Measurements from ENCODE around the gene CAMK1G. TPM values are rescaled to one million over a fixed set of nuclear protein-coding genes. Genes with fewer than 3 reads are reported as not detected.

The CAMK1G gene
- polyA plus RNA-seq, 1 of the 3 experiments (the other 2 are of a cell fraction), result 15.1 TPM

GRCh38 chr1:209659909-209660308 lies 76.4 kb downstream of the CAMK1G start:
- POLR2A ChIA-PET, result no interaction called here
- Histone ChIP-seq H3K9ac (no peak overlapping the region; the same call in 1 of the 2 replicates), H2AFZ (ENCODE audit: low read depth) (peak overlapping the region; percentile 42; the same call in 1 of the 2 replicates), H3K36me3 (replicated peaks in 1 of 2; ENCODE audit: control insufficient read depth in 1 of 2, insufficient read depth in 2 of 2, low read length in 1 of 2) (no peaks in the 10 kb centered on the region), H3K27ac (ENCODE audit: low read depth in 2 of 2, low read length in 1 of 2) (peak overlapping the region in 1 of 2 experiments; percentile 68; a peak in 2 of 4 replicates), H3F3A (replicated peaks; ENCODE audit: insufficient read depth) (no peaks in the 10 kb centered on the region), H3K9me2 (no peaks in the 10 kb centered on the region), H3K79me2 (ENCODE audit: insufficient read depth) (no peaks in the 10 kb centered on the region), H3K4me1 (ENCODE audit: control insufficient read depth in 1 of 2, insufficient read depth in 2 of 2, low read depth in 1 of 2, low read length in 1 of 2) (peaks cover 0 to 17% of the 10 kb centered on the region in 2 experiments; a peak in 1 of 4 replicates), H3K4me2 (peak overlapping the region; percentile 18; the same call in 1 of the 2 replicates), H3K4me3 (ENCODE audit: low read depth in 2 of 2, low read length in 1 of 2) (no peak overlapping the region), H3K27me3 (ENCODE audit: insufficient read depth) (no peaks in the 10 kb centered on the region), H3K9me3 (no peaks in the 10 kb centered on the region), H4K20me1 (ENCODE audit: insufficient read depth) (no peaks in the 10 kb centered on the region)
- CTCF ChIA-PET, result interaction anchor here (1.0 to 2.7 kb wide), 2 partner anchors 33 to 90 kb away, joined by 3 to 11 read pairs; no protein-coding TSS in a partner anchor
- WGBS (ENCODE audit: low lambda C conversion rate), result 28% methylated on average over 5 of the region's 5 CpGs
- DNase-seq, result no peak
- TF ChIP-seq EP300 (IDR thresholded peaks at IDR 0.05; ENCODE audit: borderline replicate concordance in 1 of 2, low read depth in 1 of 2, low read length in 1 of 2) (peak in 1 of 2 experiments; percentile 49; a peak in 1 of 4 replicates), NFIC (IDR thresholded peaks at IDR 0.05; ENCODE audit: borderline replicate concordance) (peak; percentile 15; the same call in 1 of the 2 replicates), TCF12 (IDR thresholded peaks at IDR 0.05) (peak; percentile 42; the same call in 1 of the 2 replicates), PBX3 (IDR thresholded peaks at IDR 0.05) (0 out of 2 replicates have a peak, but pooled peaks have one; percentile 33), ELF1 (IDR thresholded peaks at IDR 0.05) (no peak), FOSL2 (IDR thresholded peaks at IDR 0.05; ENCODE audit: borderline replicate concordance, low read depth) (peak; percentile 10; the same call in 1 of the 2 replicates), NRF1 (IDR thresholded peaks at IDR 0.05; ENCODE audit: low read depth, low read length) (no peak), JUND (IDR thresholded peaks at IDR 0.05) (no peak), GABPA (IDR thresholded peaks at IDR 0.05; ENCODE audit: low read depth) (no peak), RXRA (IDR thresholded peaks at IDR 0.05; ENCODE audit: borderline replicate concordance, low read depth) (peak; percentile 68; the same call in 1 of the 2 replicates), POLR2AphosphoS5 (IDR thresholded peaks at IDR 0.05; ENCODE audit: low read depth, low read length) (no peak)

- Histone ChIP-seq H3K27ac (ENCODE audit: low read depth in 2 of 2, low read length in 1 of 2) (no peak overlapping the region), H3K4me1 (ENCODE audit: control insufficient read depth in 1 of 2, insufficient read depth in 2 of 2, low read depth in 1 of 2, low read length in 1 of 2) (peaks cover 0 to 17% of the 10 kb centered on the region in 2 experiments; a peak in 1 of 4 replicates), H3K79me2 (ENCODE audit: insufficient read depth) (no peaks in the 10 kb centered on the region), H3K36me3 (replicated peaks in 1 of 2; ENCODE audit: control insufficient read depth in 1 of 2, insufficient read depth in 2 of 2, low read length in 1 of 2) (no peaks in the 10 kb centered on the region), H4K20me1 (ENCODE audit: insufficient read depth) (no peaks in the 10 kb centered on the region), H3K27me3 (ENCODE audit: insufficient read depth) (no peaks in the 10 kb centered on the region), H3K9ac (no peak overlapping the region), H3K4me3 (ENCODE audit: low read depth in 2 of 2, low read length in 1 of 2) (no peak overlapping the region), H3K9me2 (no peaks in the 10 kb centered on the region), H3K9me3 (no peaks in the 10 kb centered on the region), H2AFZ (ENCODE audit: low read depth) (no peak overlapping the region), H3F3A (replicated peaks; ENCODE audit: insufficient read depth) (no peaks in the 10 kb centered on the region), H3K4me2 (no peak overlapping the region)
- POLR2A ChIA-PET, result no interaction called here
- CTCF ChIA-PET, result interaction anchor here (0.7 to 0.9 kb wide), 2 partner anchors 34 to 162 kb away, joined by 3 read pairs; no protein-coding TSS in a partner anchor
- TF ChIP-seq RAD21 (IDR thresholded peaks at IDR 0.05; ENCODE audit: low read length) (no peak), SMC3 (IDR thresholded peaks at IDR 0.05; ENCODE audit: low read depth, low read length) (no peak), YY1 (IDR thresholded peaks at IDR 0.05; ENCODE audit: low read depth) (no peak), ZBTB33 (IDR thresholded peaks at IDR 0.05; ENCODE audit: borderline replicate concordance, low read depth) (no peak), USF2 (IDR thresholded peaks at IDR 0.05; ENCODE audit: borderline replicate concordance, low read depth, low read length) (no peak), MXI1 (IDR thresholded peaks at IDR 0.05; ENCODE audit: low read depth, low read length) (no peak), MAX (IDR thresholded peaks at IDR 0.05; ENCODE audit: low read depth) (no peak), GABPA (IDR thresholded peaks at IDR 0.05; ENCODE audit: low read depth) (no peak)
- 88% methylated on average over 1 of the region's 1 CpG for WGBS (ENCODE audit: low lambda C conversion rate)
- DNase-seq, result no peak
Observed at GRCh38 chr1:209661071-209661470, 77.6 kb downstream of the CAMK1G start.

All from SK-N-SH (cell line).